ENCODE data around the gene LLGL2.
A peak's percentile ranks its signal among the peaks of the same experiment; 100 is the strongest.

The LLGL2 gene

DNA sequence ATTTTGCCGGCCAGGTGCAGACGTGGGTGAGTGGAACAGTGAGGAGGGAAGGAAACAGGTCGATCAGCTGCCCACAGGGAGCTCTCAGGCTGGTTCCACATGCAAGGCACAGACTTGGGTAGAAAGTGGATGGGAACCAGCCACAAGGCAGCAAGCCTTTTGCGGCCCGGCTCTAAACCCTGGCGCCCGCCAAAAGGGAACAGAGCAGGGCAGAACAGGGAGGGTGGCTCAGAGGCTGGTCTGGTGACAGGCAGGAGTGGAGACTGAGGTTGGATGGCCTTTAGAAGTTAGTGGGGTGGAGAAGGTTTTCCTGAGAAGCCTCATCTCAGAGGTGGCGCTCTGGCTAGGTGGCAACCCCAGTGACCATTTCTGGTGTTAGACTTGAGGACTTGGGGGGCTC is 10.4 kb downstream of the LLGL2 start:
- DNase-seq (ENCODE audit: low read depth in 2 of 2): no peak
- TF ChIP-seq, protein P1, sequence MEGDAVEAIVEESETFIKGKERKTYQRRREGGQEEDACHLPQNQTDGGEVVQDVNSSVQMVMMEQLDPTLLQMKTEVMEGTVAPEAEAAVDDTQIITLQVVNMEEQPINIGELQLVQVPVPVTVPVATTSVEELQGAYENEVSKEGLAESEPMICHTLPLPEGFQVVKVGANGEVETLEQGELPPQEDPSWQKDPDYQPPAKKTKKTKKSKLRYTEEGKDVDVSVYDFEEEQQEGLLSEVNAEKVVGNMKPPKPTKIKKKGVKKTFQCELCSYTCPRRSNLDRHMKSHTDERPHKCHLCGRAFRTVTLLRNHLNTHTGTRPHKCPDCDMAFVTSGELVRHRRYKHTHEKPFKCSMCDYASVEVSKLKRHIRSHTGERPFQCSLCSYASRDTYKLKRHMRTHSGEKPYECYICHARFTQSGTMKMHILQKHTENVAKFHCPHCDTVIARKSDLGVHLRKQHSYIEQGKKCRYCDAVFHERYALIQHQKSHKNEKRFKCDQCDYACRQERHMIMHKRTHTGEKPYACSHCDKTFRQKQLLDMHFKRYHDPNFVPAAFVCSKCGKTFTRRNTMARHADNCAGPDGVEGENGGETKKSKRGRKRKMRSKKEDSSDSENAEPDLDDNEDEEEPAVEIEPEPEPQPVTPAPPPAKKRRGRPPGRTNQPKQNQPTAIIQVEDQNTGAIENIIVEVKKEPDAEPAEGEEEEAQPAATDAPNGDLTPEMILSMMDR (IDR thresholded peaks at IDR 0.05; ENCODE audit: low read depth, low read length): no peak
- no peak overlapping the region for H3K4me3 ChIP-seq (replicated peaks in 1 of 2; ENCODE audit: low read depth in 2 of 2, low read length in 2 of 2)

DNA sequence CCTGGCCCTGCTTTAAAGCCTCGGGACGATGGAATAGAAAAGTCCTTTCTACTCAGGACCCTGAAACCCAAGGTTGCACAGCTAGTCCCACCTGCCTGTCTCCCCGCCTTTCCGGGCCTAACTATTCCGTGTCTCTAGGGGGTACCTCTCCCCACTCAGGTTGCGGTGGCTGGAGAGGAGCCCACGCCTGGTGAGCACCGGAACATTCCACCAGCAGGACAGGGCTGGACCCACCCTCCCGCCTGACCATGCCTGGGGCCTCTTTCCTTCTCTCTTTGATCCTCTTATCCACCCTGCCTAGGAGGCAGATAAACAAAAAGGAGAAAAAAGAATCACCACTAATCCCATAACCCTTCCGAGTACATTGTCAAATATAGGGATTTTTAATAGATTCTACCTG is 10.9 kb downstream of the LLGL2 start:
- H3K4me3 ChIP-seq (replicated peaks in 1 of 2; ENCODE audit: low read depth in 2 of 2, low read length in 2 of 2): no peak overlapping the region
- TF ChIP-seq, protein P1 (IDR thresholded peaks at IDR 0.05; ENCODE audit: low read depth, low read length): no peak
- no peak for DNase-seq (ENCODE audit: low read depth in 2 of 2)

DNA sequence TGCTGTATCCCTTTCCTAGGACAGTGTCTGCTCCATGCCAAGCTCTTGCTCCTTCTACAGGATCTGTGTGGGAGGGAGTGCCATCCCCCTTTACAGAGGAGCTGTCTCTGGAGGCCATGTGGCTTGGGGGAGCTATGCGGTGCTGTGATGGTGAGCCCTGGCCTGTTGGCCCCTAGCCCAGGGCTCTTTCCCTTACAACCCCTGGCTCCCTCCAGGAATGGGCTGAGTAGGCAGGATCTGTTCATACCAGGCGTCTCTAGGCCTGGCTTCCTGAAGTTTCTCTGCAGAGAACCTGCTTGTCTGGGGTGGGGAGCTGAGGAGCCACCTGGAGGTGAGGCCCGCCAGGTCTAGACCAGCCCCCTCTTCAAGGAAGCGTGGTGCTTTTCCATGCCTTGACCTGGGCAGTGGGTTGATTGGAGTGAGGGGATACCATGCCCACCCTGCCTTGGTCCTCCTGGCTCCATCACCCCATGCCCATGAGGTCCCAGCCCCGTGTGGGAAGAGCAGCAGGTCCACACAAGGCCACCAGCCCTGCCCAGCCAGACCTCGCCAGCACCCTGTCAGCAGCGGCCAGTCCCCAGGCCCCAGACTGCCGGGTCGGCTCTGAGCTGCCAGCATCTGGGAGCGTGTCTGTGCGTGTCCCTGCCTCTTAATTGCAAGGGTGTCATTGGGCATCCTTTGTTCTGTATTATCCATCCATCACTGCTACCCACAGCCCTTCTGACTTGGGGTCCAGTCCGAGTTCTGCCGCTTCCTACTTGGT is 14.7 kb downstream of the LLGL2 start:
- TF ChIP-seq, protein P1 (IDR thresholded peaks at IDR 0.05; ENCODE audit: low read depth, low read length): no peak
- no peak overlapping the region for H3K4me3 ChIP-seq (replicated peaks in 1 of 2; ENCODE audit: low read depth in 2 of 2, low read length in 2 of 2)
- DNase-seq (ENCODE audit: low read depth in 2 of 2): peak in 1 of 2 donors; percentile 19

DNA sequence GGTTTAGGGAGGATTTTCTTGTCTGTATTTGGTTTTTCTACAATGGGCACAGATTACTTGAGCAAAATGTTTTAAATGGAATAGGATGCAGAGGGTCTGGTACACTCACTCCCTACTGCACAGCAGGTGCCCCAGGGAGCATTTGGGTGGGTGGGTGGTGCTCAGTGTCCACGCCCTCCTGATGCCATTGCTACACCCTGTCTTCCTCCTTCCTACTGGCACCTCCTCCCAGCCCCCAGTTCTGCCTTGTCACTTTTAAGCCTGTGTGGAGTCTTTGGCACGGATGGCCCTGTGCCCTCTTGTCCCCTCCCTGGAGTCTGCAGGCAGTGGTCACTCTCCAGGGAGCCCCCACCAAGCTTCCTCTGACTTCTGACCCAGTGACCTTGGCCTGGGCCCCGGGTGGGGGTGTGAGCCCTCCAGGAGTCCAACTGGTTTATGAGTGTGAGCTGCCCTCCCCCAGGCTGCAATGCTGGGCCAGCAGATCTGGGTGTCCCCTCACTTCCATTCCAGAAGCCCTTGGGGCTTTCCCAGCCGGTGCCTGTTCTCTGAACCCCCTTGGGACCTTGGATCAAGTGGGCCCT is 15.5 kb downstream of the LLGL2 start:
- H3K4me3 ChIP-seq (replicated peaks in 1 of 2; ENCODE audit: low read depth in 2 of 2, low read length in 2 of 2): no peak overlapping the region
- DNase-seq (ENCODE audit: low read depth in 2 of 2): no peak
- TF ChIP-seq, protein P1 (IDR thresholded peaks at IDR 0.05; ENCODE audit: low read depth, low read length): no peak

DNA sequence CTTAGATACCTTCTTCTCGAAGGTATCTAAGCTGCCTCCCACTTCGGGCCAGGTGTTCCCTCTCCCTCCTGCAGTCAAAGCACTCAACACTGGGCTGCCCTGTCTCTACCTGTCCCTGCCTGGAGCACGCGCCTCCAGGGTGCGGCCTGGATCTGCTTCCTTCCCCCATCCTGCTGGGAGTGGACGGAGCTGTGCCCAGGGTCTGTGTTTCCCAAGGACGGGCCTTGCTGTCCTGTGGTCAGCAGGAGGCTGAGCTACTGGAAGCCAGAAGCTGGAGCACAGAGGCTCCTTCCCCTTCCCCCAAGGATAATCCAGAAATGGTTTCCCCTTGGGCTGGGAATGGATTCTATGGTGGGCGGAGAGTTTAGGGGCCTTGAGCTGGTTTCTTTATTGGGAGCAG is 16.7 kb downstream of the LLGL2 start:
- DNase-seq (ENCODE audit: low read depth in 2 of 2): no peak
- TF ChIP-seq, protein P1 (IDR thresholded peaks at IDR 0.05; ENCODE audit: low read depth, low read length): no peak
- no peak overlapping the region for H3K4me3 ChIP-seq (replicated peaks in 1 of 2; ENCODE audit: low read depth in 2 of 2, low read length in 2 of 2)

DNA sequence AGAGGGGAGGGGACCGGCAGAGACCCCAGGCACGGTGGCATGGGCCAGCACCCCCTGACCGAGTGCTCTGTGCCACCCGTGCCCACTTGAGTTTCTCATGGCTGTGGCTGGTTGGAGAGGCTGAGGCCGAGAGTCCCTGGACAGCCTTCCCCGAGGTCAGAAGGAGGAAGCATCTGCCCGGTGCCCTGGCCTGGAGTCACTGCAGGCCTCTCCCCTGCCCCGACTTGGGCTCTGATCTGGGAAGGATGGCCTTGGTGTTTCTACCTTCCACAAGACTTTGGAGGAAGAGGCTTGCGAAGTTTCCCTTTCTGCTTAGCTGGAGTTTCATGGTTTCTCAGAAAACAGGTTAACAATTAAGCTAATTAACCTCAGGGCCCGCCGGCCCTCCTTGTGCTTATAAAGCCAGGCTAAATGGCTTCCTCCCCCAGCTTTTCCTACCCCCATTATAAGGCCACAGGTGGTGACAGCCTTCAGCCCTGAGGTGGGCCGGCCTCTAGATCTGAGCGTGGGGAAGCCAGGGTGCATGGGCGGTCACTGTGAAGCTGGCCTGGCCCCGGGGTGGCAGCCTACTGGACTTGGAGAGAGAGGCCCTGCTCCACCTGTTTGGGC is 17.3 kb downstream of the LLGL2 start:
- TF ChIP-seq, protein P1 (IDR thresholded peaks at IDR 0.05; ENCODE audit: low read depth, low read length): no peak
- H3K4me3 ChIP-seq (replicated peaks in 1 of 2; ENCODE audit: low read depth in 2 of 2, low read length in 2 of 2): no peak overlapping the region
- DNase-seq (ENCODE audit: low read depth in 2 of 2): no peak

Measured in cardiac fibroblast (primary cell).